GM12801 (cell line): ENCODE data around the gene SLFN12.

Experiments
- TF ChIP-seq, protein P1 (sequence below): IDR thresholded peaks from one replicate; pipeline ENCODE4 v1.5.1; 2011; ENCODE audit warnings: control low read depth; ENCODE audit not compliant: insufficient read length; ENCODE audit errors: extremely low read depth

Gene SLFN12

DNA sequence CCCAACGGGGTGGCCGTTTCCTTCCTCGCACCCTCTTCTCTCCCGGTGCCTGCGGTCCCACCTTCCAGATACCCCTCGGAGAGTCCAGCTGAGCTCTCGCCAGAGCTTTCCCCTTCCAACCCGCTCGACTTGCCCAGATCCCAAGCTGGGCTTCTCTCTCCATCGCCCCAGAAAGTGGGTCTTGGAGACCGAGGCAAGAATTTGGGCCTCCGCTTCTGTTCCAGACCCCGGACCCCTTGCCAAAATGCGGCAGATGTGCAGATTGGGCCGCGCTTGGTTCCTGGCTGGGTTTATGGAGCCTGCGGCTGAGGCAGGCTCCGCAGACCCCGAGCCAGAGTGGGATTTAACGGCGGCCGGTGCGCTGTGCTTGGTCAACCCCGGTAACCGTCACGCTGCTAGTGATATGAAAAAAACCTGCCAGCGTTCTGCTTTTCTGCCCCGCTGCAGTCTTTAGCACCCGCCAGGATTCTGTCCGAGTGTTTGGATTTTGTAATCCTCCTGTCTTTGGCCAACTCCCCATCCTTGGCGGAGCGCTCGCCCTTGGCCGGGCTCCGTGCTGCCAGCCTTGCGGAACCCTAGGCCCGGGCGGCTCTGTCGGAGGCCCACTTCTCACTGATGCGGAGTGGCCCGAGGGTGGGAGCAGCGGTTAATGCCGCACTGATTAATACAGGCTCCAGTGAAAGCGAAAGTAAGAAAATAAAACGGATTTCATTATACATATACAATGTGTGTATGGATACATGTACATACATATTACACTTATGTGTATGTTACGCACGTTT, 58.1 kb downstream of the SLFN12 start:
- TF ChIP-seq, protein P1, sequence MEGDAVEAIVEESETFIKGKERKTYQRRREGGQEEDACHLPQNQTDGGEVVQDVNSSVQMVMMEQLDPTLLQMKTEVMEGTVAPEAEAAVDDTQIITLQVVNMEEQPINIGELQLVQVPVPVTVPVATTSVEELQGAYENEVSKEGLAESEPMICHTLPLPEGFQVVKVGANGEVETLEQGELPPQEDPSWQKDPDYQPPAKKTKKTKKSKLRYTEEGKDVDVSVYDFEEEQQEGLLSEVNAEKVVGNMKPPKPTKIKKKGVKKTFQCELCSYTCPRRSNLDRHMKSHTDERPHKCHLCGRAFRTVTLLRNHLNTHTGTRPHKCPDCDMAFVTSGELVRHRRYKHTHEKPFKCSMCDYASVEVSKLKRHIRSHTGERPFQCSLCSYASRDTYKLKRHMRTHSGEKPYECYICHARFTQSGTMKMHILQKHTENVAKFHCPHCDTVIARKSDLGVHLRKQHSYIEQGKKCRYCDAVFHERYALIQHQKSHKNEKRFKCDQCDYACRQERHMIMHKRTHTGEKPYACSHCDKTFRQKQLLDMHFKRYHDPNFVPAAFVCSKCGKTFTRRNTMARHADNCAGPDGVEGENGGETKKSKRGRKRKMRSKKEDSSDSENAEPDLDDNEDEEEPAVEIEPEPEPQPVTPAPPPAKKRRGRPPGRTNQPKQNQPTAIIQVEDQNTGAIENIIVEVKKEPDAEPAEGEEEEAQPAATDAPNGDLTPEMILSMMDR, result no peak

DNA sequence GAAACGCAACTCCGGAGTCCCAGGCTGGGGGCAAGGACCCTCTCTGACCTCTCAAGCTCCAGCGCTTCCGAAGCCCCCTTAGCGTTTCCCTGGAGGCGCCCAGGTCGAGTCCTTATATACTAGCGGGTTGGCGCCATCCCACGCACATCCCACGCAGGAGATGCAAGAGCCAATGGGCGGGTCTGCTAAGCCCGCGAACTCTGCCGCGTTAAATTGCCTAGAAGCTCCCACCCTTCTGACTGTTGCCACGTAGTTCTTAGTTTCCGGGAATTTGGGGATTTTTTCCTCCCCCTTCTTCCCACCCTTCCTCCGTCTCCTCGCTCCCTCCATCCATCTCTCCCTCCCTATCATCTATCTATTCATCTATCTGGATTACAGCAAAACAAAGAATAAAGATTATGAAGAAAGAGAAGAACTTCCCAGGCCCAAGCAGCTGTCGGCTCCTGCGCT, 58.7 kb downstream of the SLFN12 start, which contains the start of gene SLFN11:
SLFN11 (minus strand) TSS at position 88 of the 450 bp plus-strand sequence. CDS start 9,814 bp downstream, outside the sequence.
- TF ChIP-seq, protein P1, result no peak

DNA sequence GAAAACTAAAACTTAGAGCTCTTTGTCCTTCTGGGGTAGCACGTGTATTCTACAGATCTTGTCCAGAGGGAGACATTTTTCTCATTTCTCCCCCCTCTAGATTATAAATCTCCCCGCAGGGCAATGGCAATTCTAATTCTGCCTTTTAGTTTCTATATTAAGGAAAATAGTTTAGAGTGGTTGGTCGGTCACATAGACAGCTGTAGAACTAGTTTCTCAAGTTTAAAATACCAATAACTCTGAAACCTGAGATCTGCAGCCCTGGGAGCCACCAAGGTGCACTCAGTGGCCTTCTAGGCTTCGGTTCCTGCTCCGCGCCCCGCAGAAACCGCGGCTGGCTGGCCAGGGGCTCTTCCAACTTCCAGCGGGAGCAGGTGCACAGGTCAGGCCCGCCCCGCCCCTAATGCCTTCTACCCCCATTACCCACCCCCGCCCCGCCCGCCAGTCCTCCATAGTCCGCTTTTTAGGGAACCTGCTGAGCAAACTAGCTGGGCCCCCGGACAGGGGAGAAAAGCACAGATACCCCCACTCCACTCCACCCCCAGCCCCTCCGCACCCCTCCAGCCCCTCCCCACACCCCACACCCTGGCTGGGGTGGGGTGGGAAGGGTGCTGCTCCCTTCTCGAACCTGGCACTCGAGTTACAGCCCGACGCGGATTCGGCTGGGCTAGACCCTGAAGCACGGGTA, 59.3 kb downstream of the SLFN12 start:
- TF ChIP-seq, protein P1, result no peak

DNA sequence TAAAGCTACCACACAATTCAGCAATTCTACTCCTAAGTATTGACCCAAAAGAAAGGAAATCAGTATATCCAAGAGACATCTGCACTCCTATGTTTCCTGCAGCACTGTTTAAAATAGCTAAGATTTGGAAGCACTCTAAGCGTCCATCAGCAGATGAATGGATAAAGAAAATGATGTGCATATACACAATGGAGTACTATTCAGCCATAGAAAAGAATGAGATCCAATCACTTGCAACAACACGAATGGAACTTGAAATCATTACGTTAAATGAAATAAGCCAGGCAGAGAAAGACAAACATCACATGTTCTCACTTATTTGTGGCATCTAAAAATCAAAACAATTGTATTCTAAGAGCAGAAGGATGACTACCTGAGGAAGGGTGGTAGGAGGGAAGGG, 60.4 kb downstream of the SLFN12 start:
- TF ChIP-seq, protein P1, result no peak

DNA sequence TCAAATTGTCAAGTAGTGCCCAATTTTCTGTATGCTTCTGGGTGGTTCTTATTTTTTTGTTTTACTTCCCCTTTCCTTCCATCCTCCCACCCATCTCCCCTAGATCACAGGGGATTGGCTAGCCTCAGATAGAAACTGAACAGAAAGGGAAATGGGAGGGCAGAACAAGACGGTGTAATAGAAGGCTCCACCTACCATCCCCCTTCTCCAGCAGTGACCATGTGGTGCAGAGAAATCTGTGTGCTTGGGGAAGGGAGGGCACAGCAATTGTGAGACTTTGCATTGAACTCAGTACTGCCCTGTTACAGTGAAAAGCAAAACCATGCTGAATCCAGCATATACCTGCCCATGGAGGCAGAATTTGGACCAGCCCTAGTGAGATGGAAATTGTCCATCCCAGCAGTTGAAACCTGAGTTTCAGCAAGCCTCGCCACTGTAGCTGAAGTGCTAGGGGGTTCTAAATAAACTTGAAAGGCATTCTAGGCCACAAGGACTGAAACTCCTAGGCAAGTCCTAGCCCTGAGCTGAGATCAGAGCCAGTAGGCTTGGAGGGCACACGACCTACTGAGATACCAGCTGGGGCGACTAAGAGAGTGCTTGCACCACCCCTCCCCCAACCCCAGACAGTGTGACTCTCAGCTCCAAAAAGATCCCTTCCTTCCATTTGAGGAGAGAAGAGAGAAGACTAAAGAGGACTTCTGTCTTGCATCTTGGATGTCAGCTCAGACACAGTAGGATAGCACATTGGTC, 64.0 kb downstream of the SLFN12 start:
- TF ChIP-seq, protein P1, result no peak

DNA sequence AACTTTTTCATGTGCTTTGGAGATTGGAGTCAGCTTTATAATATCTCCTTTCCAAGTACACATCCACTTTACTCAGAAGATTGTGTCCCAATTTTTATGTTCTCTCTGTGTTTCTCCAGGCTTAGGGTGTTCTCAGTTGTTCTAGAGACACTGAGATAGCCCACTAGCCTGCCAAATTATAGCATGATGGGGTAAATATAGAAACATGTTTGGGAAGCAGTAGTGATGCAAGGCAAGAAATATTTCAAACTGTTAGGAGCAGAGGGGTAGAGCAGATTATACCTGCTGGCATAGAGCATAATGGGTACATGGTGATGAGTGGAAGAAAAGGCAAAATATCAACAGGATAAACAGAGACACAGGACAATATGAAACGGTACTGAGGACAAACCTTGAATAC, 71.3 kb downstream of the SLFN12 start:
- TF ChIP-seq, protein P1, result no peak
